ENCODE data around the gene NDUFC1.

The NDUFC1 gene

DNA sequence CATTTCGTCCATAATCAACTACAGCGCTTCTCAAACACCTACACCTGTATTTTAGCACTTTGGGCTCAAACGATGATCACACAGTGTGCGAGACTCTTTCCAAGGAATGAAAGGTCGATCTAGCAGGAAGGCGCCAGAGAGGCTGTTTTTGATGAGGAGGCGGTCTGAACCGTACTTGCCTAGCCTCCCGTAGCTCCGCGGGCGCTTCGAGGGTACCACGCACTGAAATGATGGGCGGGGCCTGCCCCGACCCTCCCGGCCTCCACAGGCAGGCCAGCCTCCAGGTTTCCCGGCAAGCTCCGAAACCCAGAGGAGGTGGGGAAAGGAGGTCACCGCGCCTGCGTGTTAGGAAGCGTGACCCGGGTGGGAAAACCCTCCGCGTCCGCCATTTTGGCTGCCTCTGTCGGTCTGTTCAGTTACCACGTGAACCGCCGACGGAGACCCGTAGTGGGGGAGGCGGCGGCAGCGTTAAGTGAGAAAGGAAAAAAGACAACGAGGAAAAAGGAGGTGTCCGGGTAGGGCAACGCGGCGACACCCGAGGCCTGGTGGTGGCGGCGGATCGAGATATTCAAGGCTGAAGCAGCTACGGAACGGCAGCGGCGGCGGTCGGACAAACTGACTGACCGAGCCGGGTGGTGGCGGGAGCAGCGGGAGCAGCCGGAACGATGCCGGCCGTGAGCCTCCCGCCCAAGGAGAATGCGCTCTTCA, 1.0 kb downstream of the NDUFC1 start, which contains the start of gene NAA15:
Gene NAA15 (plus strand): TSS at position 393 of the 708 bp plus-strand sequence. CDS start 273 bp downstream, at position 666.
- DNase-seq, result peak; percentile 96
- H3K36me3 ChIP-seq (replicated peaks), result peaks cover 2% of the 10 kb centered on the region
- H3K27me3 ChIP-seq (replicated peaks), result no peaks in the 10 kb centered on the region
- H3K4me3 ChIP-seq (ENCODE audit: low read depth, low read length), result peak within 1 kb of the TSS; percentile 90
- in situ Hi-C loops (cut with HindIII; ENCODE audit: low pct_ligation_motif_present, low sequenced_read_pairs), result no loop called here
- H3K27ac ChIP-seq, result peak within 1 kb of the TSS; percentile 80
- TF ChIP-seq, protein P1, sequence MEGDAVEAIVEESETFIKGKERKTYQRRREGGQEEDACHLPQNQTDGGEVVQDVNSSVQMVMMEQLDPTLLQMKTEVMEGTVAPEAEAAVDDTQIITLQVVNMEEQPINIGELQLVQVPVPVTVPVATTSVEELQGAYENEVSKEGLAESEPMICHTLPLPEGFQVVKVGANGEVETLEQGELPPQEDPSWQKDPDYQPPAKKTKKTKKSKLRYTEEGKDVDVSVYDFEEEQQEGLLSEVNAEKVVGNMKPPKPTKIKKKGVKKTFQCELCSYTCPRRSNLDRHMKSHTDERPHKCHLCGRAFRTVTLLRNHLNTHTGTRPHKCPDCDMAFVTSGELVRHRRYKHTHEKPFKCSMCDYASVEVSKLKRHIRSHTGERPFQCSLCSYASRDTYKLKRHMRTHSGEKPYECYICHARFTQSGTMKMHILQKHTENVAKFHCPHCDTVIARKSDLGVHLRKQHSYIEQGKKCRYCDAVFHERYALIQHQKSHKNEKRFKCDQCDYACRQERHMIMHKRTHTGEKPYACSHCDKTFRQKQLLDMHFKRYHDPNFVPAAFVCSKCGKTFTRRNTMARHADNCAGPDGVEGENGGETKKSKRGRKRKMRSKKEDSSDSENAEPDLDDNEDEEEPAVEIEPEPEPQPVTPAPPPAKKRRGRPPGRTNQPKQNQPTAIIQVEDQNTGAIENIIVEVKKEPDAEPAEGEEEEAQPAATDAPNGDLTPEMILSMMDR (IDR thresholded peaks at IDR 0.05; ENCODE audit: low read depth, low read length, missing control alignments), result peak; percentile 4

DNA sequence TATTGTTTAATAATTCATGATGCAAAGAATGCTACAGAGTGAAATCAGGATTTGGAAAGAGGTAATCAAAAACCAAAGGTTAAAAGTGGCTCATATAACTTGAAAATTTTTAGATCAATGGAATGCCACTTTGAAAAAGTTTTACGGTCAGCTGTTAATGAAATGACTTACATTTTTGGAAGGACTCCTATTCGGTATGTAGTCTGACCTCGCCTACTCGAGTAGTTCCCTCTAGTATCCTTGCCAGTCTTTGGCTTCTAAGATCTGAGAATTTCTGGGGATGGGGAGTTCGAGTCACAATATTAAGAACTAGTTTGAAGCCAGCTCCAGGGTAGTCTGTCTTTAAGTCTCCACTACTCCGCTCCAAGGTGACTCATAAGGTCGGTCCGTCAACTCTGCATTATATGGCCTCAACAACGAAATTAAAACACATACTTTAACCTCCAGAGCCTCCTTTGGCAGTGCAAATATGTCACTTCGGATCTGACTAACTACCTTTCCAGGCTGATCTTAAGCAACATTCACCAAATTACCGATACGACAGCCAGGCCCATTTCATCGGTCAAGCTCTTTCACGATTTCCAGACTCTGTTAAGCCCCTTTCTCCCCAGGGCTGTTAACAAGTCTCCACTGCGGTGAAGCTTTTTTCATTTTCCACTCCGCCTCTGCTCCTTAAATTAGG, 1.7 kb downstream of the NDUFC1 start:
- peak; percentile 62 for DNase-seq
- no peaks in the 10 kb centered on the region for H3K27me3 ChIP-seq (replicated peaks)
- H3K4me3 ChIP-seq (ENCODE audit: low read depth, low read length), result peak overlapping the region; percentile 90
- peaks cover under 1% of the 10 kb centered on the region for H3K36me3 ChIP-seq (replicated peaks)
- in situ Hi-C loops (cut with HindIII; ENCODE audit: low pct_ligation_motif_present, low sequenced_read_pairs), result no loop called here
- TF ChIP-seq, protein P1 (IDR thresholded peaks at IDR 0.05; ENCODE audit: low read depth, low read length, missing control alignments), result no peak
- H3K27ac ChIP-seq, result peak overlapping the region; percentile 80

DNA sequence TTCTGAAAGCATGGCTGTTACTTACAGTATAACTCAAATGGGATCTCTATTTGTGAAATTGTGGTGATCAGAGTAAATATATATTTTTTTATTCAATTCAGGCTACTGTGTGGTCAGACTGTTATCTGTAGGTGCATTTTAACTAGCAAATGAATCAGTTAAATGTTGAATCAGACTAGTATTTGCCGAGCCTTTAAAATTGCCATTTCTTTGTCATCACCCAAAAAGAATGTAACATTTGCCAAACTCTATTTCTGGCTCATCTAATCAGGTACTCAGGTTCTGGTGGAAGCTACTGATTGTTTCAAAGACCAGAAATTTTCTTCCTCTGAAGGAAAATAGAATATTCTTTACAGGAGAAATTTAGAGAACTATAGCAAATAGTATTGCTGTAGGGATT, 2.7 kb downstream of the NDUFC1 start:
- DNase-seq, result no peak
- TF ChIP-seq, protein P1 (IDR thresholded peaks at IDR 0.05; ENCODE audit: low read depth, low read length, missing control alignments), result no peak
- H3K27ac ChIP-seq, result no peak overlapping the region
- H3K27me3 ChIP-seq (replicated peaks), result no peaks in the 10 kb centered on the region
- no peak overlapping the region for H3K4me3 ChIP-seq (ENCODE audit: low read depth, low read length)
- H3K36me3 ChIP-seq (replicated peaks), result no peaks in the 10 kb centered on the region
- in situ Hi-C loops (cut with HindIII; ENCODE audit: low pct_ligation_motif_present, low sequenced_read_pairs), result no loop called here

DNA sequence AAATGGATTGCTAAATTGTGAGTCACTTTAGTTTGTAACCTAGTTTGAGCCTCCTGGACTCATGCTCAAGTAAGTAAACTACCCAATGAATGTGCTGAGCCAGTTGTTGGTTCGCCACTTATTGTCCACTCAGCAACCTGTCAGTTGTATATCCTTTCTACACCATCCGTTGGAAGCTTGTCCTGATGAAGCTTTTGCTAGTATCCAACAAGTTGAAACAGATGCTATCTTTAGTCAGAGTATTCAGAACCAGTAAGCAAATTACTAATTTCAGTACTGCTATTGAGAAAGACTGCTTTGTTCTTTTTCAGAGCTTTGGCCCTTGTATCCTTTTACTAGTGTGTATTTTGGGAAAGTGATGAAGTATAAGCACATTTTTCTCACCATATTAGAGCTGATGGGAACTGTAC, 5.3 kb downstream of the NDUFC1 start:
- H3K27ac ChIP-seq, result no peak overlapping the region
- no peak for DNase-seq
- no peak overlapping the region for H3K4me3 ChIP-seq (ENCODE audit: low read depth, low read length)
- in situ Hi-C loops (cut with HindIII; ENCODE audit: low pct_ligation_motif_present, low sequenced_read_pairs), result no loop called here
- H3K27me3 ChIP-seq (replicated peaks), result no peaks in the 10 kb centered on the region
- TF ChIP-seq, protein P1 (IDR thresholded peaks at IDR 0.05; ENCODE audit: low read depth, low read length, missing control alignments), result no peak
- peaks cover 4% of the 10 kb centered on the region for H3K36me3 ChIP-seq (replicated peaks)

DNA sequence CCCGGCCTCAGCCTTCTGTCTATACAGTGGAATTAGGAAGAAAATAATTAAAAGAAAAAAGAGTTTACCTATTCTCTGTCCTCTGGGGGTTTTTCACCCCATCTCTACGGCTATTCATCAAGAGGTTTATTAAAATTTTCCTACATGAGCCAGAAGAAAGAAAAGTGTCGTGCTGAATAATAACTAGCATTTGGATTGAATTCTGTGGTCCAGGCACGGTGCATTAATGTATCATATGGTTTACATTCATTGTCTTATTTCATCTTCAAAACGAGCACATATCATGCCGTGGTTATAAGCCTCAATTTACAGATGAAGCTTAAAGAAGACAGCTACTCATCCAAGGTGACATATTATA, 6.4 kb downstream of the NDUFC1 start:
- in situ Hi-C loops (cut with HindIII; ENCODE audit: low pct_ligation_motif_present, low sequenced_read_pairs), result no loop called here
- Histone ChIP-seq H3K36me3 (replicated peaks) (peaks cover 7% of the 10 kb centered on the region), H3K4me3 (ENCODE audit: low read depth, low read length) (peak overlapping the region; percentile 84), H3K27me3 (replicated peaks) (no peaks in the 10 kb centered on the region), H3K27ac (no peak overlapping the region)
- TF ChIP-seq, protein P1 (IDR thresholded peaks at IDR 0.05; ENCODE audit: low read depth, low read length, missing control alignments), result no peak
- DNase-seq, result no peak

Data from brain microvascular endothelial cell (primary cell).